Central memory CD4-positive, alpha-beta T cell (primary cell): ENCODE data around the gene PTPA.

Source experiments
- DNase-seq: peaks from one replicate; pipeline ENCODE4 v3.0.0; 2022

The PTPA gene

GRCh38 chr9:129138476-129139232 lies 27.4 kb downstream of the PTPA start:
- no peak for DNase-seq

- peak; percentile 77 for DNase-seq
Measured at GRCh38 chr9:129139233-129139992, 28.2 kb downstream of the PTPA start.

DNA sequence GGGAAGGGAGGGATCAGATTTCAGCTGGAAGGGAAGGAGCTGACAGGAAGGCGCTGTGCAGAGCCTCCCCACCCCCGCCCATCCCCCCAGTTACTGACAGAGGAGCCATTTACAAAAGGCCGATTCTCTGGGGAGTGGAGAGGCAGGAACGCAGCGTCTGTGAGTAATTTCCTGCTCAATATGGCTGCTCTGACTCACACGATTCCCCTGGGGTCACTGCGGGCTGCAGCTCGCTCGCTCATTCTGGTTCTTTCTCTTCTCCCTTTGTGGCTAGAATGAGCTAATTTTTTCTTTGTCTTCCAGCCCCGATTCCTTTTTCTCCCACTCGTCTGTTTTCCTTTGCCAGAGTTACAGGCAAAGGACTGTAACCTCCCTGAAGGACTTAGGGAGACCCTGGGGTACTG lies 28.8 kb downstream of the PTPA start:
- DNase-seq: peak; percentile 75

DNA sequence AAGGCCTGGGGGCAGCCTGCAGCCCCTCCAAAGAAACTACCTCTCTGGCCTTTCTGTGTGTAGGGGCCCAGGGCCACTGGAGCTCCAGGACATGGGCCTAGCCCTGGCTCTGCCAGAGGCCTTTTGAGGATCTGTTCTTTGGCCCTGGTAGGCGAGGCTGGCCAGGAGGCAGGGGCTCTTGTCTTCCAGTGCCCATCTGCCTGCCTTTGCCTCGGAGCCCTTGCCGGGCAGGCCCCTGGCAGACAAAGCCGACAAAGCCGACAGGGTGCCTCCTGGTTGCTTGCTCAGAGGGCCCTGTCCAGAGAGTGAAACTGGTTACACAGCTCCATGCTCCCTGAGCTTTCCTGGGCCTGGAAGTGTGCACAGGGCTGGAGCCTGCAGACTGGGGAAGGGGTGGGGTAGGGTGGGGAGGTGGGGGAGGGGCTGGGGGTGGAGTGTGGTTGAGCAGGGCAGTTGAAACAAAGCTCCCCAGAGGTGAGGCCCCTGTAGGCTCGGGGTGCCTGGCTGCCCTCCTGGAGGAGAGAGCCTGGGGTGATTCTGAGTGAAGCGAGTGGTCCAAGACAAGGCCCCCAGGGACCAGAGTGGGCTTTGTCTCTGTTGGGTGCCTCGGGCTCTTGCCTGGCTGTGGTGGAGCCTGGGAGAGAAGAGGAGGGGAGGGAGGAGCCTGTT lies 29.3 kb downstream of the PTPA start:
- DNase-seq: no peak

GRCh38 chr9:129141066-129142041 lies 30.1 kb downstream of the PTPA start:
- DNase-seq: no peak

DNA sequence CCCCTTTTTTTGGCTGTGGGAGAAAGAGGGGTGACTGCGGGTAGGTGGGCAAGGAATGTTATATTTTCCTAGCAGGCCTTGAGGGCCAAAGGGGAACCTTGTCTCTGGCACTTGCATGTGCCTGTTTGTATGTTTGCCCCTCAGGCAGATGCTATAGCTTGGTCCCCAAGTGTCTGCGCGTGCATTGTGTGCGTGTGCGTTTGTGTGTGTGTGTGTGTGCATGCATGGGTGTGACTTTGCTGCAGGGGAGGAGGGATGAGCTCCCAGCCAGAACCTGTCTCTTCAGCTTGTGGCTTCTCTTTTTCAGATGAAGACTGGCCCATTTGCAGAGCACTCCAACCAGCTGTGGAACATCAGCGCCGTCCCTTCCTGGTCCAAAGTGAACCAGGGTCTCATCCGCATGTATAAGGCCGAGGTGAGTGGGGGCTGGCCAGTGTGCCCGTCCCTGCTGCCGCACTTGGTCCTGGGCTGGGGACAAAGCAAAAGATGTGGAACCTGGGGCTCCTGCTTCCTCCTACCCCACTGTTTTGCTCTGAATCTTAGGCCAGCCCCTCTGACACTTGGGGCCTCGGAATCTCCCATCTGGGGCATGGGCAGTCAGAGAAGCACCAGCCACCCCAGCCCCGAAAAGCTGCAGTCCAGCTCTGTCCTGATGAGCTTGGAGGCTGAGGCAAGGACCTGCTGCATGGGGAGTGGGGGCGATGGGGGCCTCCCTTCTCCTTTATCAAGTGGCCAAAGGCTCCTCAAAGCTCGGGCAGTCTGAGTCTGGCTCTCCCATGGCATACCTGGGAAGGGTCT lies 31.1 kb downstream of the PTPA start:
- DNase-seq: no peak

DNA sequence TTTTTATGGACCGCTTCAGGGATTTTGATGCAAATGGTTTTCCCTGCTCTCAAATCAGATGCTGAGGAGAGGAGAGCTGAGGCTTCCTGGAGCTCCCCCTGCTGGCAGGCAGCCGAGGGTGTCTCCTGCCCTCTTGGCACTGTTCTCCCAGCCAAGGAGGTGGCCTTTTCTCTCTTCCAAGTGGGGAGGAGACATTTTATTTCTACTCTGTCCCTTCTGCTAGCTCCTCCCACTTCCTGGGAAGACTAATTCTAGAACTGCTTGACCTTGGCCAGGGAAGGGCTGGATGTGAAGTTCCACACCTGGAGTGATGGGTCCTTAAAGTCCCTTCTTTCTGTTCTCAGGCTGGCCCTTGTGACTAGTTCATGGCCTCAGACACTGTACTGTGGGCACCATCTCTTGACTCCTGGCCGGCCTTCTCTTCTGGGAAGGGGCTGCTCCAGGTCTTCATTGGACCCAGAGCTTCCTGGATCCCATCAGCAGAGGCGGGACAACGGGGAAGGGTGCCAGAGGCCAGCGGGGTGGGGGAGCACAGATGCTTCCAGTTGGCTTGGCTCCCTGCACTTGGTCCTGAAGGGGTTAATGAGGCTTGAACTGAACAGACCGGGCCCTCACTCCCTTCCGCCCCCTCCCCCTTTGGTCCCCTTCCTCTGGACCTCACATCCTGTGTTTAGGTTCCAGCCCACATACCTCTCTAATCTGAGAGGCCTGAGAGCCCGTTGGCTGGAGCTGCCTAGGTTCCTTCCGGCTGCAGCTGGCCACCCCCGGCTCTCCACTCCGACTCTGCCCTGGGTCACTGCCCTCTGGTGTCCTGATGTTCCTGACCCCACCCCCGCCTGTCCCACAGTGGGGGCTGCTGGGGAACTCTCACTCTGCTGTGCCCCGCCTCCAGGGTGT lies 32.1 kb downstream of the PTPA start:
- peak; percentile 58 for DNase-seq

GRCh38 chr9:129145316-129145715 lies 34.1 kb downstream of the PTPA start:
- no peak for DNase-seq

DNA sequence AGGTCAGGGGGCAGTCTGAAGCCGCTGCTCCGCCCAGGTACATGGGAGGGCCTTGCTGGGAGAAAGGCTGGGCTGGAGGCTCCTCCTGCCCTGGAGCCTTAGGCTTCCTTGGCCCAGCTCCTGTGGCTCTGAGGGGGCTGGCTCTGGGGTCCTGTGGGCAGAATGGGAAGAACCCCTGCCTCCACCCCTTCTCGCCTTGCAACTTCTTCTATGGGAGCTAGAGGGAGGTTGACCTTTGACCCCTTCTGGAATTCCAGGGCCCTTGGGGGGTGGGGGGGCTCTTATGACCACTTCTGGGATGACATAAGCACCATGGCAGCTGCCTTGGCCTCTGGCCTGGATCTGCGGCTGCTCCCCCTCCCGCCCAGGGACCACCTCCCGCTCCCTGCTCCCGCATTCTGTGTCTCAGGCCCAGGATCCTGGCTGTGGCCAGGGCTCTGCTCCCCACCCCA lies 34.7 kb downstream of the PTPA start:
- no peak for DNase-seq

DNA sequence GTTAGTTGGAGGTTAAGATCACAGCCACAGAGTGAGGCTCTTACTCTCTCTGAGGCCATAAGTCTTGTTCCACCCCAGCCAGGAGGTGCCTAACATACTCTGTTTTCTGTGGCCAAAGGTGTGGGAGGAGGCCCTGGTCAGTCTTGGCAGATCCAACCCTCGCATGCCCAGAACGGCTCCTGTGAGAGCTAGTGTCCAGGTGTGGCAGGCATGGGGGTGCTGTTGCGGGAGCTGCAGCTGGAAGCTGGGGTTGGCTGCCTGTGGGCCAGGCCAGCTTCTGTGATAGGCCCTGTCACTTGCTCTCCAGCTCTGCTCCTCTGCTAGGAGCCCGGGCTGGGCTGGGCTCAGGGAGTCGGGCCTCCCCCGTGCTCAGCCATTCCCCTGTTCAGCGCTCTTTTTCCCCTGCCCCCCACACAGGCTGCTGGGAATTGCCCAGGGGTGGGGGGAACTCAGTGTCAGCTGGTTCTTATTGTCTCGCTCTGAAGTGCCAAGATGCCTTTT lies 35.3 kb downstream of the PTPA start:
- DNase-seq: no peak

- no peak for DNase-seq
Measured at GRCh38 chr9:129148463-129149204, 37.4 kb downstream of the PTPA start.

GRCh38 chr9:129149442-129149841 lies 38.2 kb downstream of the PTPA start:
- no peak for DNase-seq

DNA sequence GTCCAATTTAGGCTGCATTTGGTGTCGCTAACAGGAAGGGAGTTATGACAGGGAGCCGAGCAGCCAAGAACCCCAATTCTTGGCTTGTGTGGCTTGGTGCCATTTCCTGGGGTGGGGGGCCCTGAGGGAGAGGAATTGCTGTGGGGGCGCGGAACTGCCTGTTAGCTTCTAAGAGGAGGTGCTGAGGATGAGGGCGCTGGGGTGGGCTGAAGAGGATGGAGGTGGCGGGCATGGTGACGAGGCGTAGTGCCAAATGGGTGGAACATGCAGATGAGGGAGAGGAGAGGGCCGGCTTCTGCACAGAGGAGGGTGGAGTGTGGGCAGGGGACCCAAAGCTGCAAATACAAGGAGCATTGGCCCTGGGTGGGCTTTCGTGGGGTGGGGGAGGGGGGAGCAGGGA lies 38.9 kb downstream of the PTPA start:
- no peak for DNase-seq

DNA sequence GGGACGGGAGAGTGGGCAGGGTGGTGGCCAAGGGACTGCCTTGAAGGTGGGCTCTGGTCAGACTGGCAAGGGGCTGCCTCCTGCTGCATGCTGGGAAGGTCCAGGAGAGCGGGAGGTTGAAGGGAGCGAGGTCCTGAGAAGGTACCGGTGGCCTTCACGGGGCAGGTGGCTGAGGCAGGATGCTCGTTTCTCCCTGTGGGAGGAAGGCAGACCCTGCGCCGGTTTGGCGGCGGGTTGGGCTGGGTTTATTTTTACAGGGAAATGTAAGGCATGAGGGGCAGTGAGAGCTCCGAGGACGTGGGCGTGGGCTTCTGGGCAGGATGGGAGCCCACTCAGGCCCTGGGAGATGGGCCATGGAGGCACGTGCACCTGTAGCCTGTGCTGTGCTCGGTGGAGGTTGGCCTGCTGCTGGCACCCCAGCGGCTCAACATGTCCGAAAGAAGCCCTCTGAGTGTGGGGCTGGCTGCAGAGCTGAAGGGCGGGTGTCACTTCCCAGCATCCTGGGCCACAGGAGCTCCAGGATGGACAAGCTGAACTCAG lies 39.5 kb downstream of the PTPA start:
- DNase-seq: no peak

DNA sequence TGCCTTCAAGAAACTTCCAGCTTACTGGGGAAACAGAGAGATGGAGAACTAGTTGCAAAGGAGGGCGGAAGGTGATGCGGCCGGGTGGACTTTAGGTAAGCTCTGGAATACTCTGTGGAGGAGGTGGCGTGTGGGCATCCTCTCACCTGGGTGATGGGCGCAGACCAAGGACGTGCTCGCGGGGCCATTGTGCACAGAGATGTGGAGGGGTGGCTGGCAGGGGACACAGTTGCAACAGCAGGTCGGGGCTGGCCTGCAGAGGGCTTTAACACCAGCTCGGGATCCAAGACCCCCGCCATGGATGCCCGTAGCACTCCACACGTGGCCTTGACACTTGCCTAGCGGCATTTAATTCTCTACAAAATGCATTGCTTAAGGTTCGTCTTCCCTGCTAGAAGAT lies 40.3 kb downstream of the PTPA start:
- DNase-seq: no peak

GRCh38 chr9:129154866-129155477 lies 43.8 kb downstream of the PTPA start:
- no peak for DNase-seq

GRCh38 chr9:129156163-129156562 lies 44.9 kb downstream of the PTPA start:
- no peak for DNase-seq

GRCh38 chr9:129160712-129161533 lies 49.7 kb downstream of the PTPA start:
- DNase-seq: no peak
